GM18868 (cell line): Measurements from ENCODE around the gene SBNO1.
A peak's percentile ranks its signal among the peaks of the same experiment; 100 is the strongest.
"Not testable (repeated sequence)": the region's sequence is repeated elsewhere in the genome, so short reads cannot be mapped to it uniquely, and the experiment has no call there.

Source experiments
- ATAC-seq: cut with Tn5 transposase; IDR thresholded peaks from one replicate; pipeline ENCODE4 v1.9.1; 2021; ENCODE audit warnings: mild to moderate bottlenecking, moderate library complexity; ENCODE audit not compliant: unreplicated experiment

The SBNO1 gene

GRCh38 chr12:123389560-123390351 lies 25.1 kb upstream of the SBNO1 start:
- ATAC-seq, result peak; percentile 14

GRCh38 chr12:123388951-123389559 lies 24.4 kb upstream of the SBNO1 start:
- peak; percentile 12 for ATAC-seq

GRCh38 chr12:123388177-123388950 lies 23.7 kb upstream of the SBNO1 start:
- peak; percentile 44 for ATAC-seq

- ATAC-seq, result no peak
Measured at GRCh38 chr12:123387508-123388176, 23.0 kb upstream of the SBNO1 start.

GRCh38 chr12:123385536-123385935 lies 20.9 kb upstream of the SBNO1 start:
- ATAC-seq, result not testable (repeated sequence)

GRCh38 chr12:123384994-123385376 lies 20.3 kb upstream of the SBNO1 start:
- no peak for ATAC-seq

- ATAC-seq, result no peak
Measured at GRCh38 chr12:123384318-123384993, 19.8 kb upstream of the SBNO1 start.

GRCh38 chr12:123382684-123383083 lies 18.0 kb upstream of the SBNO1 start:
- ATAC-seq, result no peak

GRCh38 chr12:123379391-123379790 lies 14.7 kb upstream of the SBNO1 start:
- ATAC-seq, result no peak

- ATAC-seq, result not testable (repeated sequence)
Measured at GRCh38 chr12:123372415-123372814, 7.8 kb upstream of the SBNO1 start.

GRCh38 chr12:123371667-123372368 lies 7.2 kb upstream of the SBNO1 start:
- not testable (repeated sequence) for ATAC-seq

- no peak for ATAC-seq
Measured at GRCh38 chr12:123369229-123369628, 4.6 kb upstream of the SBNO1 start.

GRCh38 chr12:123368431-123368830 lies 3.8 kb upstream of the SBNO1 start:
- not testable (repeated sequence) for ATAC-seq

GRCh38 chr12:123367511-123367910 lies 2.9 kb upstream of the SBNO1 start:
- no peak for ATAC-seq

GRCh38 chr12:123365025-123365917 lies 624 bp upstream of the SBNO1 start:
- ATAC-seq, result peak; percentile 74

GRCh38 chr12:123363740-123364531 lies 711 bp downstream of the SBNO1 start:
- peak; percentile 6 for ATAC-seq

- no peak for ATAC-seq
Measured at GRCh38 chr12:123363390-123363739, 1.3 kb downstream of the SBNO1 start.

- ATAC-seq, result no peak
Measured at GRCh38 chr12:123358035-123358434, 6.6 kb downstream of the SBNO1 start.
